ENCODE results near the gene GINS2. TPM values are rescaled to one million over a fixed set of nuclear protein-coding genes. Genes with fewer than 3 reads are reported as not detected.
A peak's percentile ranks its signal among the peaks of the same experiment; 100 is the strongest.

GINS2 gene
- 5.8 and 8.6 TPM in 2 replicates for total RNA-seq

DNA sequence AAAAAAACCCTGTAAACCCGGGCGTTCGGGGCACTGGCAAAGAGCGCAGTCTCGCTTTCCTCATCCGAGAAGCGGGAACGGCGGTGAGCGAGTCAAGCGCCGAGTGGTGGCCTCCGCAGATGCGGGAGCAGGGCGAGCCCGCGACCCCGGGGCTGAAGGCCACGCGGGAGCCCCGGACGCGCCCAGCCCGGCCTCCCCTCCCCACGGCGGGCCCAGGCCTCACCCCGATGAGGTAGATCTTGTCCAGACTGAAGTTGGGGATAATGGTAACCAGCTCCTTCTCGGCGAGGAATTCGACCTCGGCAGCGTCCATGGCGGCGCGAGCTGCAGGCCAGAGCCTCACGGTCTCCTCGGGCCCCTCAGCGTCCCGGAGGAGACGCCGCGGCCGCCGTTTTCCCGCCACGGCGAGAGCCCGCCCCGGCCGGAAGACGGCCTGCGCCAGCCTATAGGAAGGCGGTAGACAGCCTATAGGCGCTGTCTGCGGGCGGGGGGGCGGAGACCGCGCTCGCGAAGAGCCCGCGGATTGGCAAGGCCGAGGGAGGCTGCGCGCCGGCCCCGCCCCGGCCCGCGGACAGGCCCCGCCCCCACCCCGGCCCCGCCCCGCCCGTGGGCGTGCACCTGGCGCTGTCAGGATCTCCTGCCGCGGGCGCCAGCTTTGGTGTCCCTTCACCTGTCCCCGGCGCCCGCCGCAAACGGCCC is at the start of gene GINS2:
Gene GINS2 (minus strand): TSS at position 369 of the 699 bp plus-strand sequence. CDS start 56 bp downstream, at position 313.
- peak; percentile 89 for DNase-seq (ENCODE audit: low read depth)
- TF ChIP-seq, protein P1, sequence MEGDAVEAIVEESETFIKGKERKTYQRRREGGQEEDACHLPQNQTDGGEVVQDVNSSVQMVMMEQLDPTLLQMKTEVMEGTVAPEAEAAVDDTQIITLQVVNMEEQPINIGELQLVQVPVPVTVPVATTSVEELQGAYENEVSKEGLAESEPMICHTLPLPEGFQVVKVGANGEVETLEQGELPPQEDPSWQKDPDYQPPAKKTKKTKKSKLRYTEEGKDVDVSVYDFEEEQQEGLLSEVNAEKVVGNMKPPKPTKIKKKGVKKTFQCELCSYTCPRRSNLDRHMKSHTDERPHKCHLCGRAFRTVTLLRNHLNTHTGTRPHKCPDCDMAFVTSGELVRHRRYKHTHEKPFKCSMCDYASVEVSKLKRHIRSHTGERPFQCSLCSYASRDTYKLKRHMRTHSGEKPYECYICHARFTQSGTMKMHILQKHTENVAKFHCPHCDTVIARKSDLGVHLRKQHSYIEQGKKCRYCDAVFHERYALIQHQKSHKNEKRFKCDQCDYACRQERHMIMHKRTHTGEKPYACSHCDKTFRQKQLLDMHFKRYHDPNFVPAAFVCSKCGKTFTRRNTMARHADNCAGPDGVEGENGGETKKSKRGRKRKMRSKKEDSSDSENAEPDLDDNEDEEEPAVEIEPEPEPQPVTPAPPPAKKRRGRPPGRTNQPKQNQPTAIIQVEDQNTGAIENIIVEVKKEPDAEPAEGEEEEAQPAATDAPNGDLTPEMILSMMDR (IDR thresholded peaks at IDR 0.05; ENCODE audit: insufficient read depth, low read depth, low read length), result no peak
- peak within 1 kb of the TSS; percentile 67 for H3K4me3 ChIP-seq (ENCODE audit: low read depth, low read length)

DNA sequence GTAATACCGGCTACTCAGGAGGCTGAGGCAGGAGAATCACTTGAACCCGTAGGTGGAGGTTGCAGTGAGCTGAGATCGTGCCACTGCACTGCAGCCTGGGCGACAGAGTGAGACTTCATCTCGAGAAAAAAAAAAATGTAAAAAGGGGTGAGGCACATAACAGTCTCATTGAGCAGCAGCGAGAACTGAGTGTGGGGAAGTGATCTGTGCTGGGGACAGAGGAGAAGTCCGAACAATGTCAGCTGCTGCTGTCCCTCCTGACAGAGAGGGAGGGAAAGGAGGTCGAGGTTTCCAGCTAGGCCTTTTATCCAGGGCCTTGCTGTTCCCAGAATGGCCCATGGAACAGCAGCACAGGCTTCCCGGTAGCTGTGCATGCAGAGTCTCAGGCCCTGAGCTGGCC is 48.2 kb upstream of the GINS2 start:
- no peak for DNase-seq (ENCODE audit: low read depth)

DNA sequence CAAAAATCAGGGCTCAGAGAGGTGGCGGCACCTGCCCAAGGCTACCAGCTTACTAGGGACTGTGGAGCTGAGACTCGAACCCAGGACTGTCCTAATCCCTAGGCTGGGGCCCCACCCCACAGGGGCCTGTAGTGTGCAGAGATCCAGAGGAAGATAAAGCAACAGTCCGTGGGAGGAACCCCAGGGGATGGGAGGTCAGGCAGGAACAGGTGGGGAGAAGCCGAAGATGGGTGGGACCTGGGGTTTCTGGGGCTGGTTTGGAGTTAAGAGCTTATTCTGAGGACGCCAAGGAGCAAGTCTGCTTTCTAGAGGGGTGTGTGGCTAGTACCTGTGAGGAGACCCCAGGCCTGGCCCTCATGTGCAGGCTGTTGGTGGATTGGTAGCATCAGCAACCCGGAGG is 47.2 kb upstream of the GINS2 start:
- no peak overlapping the region for H3K4me3 ChIP-seq (ENCODE audit: low read depth, low read length)
- DNase-seq (ENCODE audit: low read depth), result no peak
- TF ChIP-seq, protein P1 (IDR thresholded peaks at IDR 0.05; ENCODE audit: insufficient read depth, low read depth, low read length), result no peak

More for the DNA sequence above, 48.2 kb upstream of the GINS2 start:
- TF ChIP-seq, protein P1 (IDR thresholded peaks at IDR 0.05; ENCODE audit: insufficient read depth, low read depth, low read length), result no peak
- H3K4me3 ChIP-seq (ENCODE audit: low read depth, low read length), result no peak overlapping the region

DNA sequence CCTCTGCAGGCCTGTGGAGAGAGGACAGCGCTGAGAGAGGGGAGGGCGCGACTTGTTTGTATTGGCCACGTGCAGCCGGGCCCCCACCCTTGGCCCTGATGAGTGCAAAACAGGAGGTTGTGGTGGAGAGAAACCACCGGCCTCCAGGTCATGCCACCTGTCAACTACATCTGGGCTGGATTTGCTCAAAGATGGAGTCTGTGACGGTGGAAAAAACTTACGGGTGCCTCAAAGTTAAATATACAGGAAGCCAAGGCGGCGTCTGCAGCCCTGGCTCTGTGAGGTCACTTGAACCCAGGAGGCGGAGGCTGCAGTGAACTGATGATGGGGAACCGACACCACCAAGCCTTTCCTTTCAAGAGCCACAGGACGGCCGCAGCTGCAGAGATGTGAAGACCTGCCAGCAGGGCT is 46.5 kb upstream of the GINS2 start:
- DNase-seq (ENCODE audit: low read depth), result no peak
- TF ChIP-seq, protein P1 (IDR thresholded peaks at IDR 0.05; ENCODE audit: insufficient read depth, low read depth, low read length), result no peak
- H3K4me3 ChIP-seq (ENCODE audit: low read depth, low read length), result no peak overlapping the region

DNA sequence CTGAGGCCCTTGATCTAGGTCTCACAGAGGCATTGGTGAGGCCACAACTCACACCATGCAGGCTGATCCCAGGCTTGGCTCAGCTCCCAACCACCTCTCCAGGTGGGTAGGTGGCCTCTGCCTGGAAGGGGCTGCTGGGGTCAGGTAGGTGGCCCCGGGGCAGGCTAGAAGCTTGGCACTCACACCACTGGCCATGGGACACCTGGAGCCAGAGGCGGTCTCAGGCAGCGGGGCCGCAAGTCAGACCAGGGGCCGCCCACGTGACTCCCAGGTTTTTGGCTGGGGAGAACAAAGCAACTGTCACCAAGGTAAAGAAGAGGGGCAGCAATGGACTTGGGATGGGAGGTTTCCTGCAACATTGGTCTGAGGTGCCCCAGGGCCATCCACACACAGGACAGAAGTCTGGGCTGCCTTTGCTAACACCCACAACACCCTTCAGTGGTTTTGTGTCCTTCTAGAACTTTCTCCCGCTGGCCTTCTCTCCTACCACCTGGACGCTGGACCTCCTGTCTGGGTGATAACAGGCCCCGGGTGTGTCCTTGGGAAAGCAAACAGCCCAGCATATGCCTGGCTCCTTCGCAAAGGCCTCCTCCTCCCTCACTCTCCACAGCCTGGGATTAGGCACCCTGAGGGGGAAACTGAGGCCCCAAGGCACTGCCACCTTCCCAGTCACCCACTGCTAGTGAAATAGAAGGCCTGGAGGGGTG is 45.7 kb upstream of the GINS2 start:
- no peak for DNase-seq (ENCODE audit: low read depth)
- TF ChIP-seq, protein P1 (IDR thresholded peaks at IDR 0.05; ENCODE audit: insufficient read depth, low read depth, low read length), result no peak
- H3K4me3 ChIP-seq (ENCODE audit: low read depth, low read length), result no peak overlapping the region

DNA sequence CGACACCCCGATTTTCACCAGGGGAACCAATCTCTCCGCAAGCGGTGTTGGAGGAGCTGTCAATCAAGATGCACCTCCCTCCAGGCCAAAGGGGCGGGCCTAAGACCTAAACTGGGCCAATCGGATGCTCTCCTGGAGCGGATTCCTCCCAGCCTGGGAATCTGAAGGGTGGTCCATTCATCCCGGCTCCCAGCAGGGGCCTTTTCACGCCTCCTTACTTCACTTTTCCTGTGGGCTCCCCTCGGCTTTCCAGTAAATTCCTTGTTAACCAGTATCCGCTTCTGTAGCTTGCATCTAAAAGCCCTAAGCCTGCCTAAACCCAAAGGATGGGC is 45.1 kb upstream of the GINS2 start:
- TF ChIP-seq, protein P1 (IDR thresholded peaks at IDR 0.05; ENCODE audit: insufficient read depth, low read depth, low read length), result no peak
- H3K4me3 ChIP-seq (ENCODE audit: low read depth, low read length), result no peak overlapping the region
- DNase-seq (ENCODE audit: low read depth), result peak; percentile 17

Measured in fibroblast of villous mesenchyme (primary cell).